ENCODE data around the gene RAB26.

DNA sequence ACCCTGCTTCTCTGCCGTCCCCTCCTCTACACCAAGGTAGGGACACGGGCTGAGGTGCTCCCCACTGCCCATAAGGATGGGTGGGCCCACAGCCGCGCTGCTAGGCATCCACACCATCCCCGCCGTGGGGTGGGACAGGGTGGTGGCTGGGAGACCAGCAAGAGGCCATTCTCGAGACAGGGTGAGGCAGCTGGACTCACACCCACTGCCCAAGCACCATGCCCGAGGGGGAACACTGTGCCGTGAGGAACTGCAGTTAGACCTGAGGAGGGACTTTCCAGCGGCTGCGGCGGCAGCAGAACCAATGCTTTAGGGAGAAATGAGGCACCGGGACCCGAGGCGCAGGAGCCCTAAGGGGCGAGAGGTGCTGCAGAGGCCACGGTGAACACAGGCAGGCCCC is 26.0 kb upstream of the RAB26 start:
- TF ChIP-seq EZH2 (IDR thresholded peaks at IDR 0.05; ENCODE audit: low read length): no peak
- TF ChIP-seq, protein P1, sequence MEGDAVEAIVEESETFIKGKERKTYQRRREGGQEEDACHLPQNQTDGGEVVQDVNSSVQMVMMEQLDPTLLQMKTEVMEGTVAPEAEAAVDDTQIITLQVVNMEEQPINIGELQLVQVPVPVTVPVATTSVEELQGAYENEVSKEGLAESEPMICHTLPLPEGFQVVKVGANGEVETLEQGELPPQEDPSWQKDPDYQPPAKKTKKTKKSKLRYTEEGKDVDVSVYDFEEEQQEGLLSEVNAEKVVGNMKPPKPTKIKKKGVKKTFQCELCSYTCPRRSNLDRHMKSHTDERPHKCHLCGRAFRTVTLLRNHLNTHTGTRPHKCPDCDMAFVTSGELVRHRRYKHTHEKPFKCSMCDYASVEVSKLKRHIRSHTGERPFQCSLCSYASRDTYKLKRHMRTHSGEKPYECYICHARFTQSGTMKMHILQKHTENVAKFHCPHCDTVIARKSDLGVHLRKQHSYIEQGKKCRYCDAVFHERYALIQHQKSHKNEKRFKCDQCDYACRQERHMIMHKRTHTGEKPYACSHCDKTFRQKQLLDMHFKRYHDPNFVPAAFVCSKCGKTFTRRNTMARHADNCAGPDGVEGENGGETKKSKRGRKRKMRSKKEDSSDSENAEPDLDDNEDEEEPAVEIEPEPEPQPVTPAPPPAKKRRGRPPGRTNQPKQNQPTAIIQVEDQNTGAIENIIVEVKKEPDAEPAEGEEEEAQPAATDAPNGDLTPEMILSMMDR (optimal IDR thresholded peaks at IDR 0.05 in 1 of 3, IDR thresholded peaks at IDR 0.05 in 1 of 3, conservative IDR thresholded peaks at IDR 0.05 in 1 of 3; ENCODE audit: extremely low read depth in 1 of 3, insufficient read depth in 2 of 3, low read length in 3 of 3): no peak
